Adrenal gland (tissue), 5 donors: ENCODE measurements around the gene TMEM271.

Experiments used
- POLR2A ChIP-seq, 2 donors: fragments of 450-650 bp; IDR thresholded peaks; one replicate each; pipeline ENCODE4 v1.6.1; 2017; ENCODE audit warnings: antibody characterized with exemption in 2 of 2, mild to moderate bottlenecking in 2 of 2, moderate library complexity in 1 of 2
- TF ChIP-seq, protein P1 (sequence below), 6 experiments: fragments of 450-650 bp in 4 of 6; fragments of 200-600 bp in 2 of 6; sonication (generic) in 1 of 6; IDR thresholded peaks; 1 replicate in 5 of 6; 2 replicates in 1 of 6; pipeline versions ENCODE4 v1.5.1 to v1.8.0; 2016 to 2021; ENCODE audit warnings: antibody characterized with exemption in 6 of 6, mild to moderate bottlenecking in 2 of 6, moderate library complexity in 1 of 6
- donor health status: DM: no; HTN: no; CAD: no.

DNA sequence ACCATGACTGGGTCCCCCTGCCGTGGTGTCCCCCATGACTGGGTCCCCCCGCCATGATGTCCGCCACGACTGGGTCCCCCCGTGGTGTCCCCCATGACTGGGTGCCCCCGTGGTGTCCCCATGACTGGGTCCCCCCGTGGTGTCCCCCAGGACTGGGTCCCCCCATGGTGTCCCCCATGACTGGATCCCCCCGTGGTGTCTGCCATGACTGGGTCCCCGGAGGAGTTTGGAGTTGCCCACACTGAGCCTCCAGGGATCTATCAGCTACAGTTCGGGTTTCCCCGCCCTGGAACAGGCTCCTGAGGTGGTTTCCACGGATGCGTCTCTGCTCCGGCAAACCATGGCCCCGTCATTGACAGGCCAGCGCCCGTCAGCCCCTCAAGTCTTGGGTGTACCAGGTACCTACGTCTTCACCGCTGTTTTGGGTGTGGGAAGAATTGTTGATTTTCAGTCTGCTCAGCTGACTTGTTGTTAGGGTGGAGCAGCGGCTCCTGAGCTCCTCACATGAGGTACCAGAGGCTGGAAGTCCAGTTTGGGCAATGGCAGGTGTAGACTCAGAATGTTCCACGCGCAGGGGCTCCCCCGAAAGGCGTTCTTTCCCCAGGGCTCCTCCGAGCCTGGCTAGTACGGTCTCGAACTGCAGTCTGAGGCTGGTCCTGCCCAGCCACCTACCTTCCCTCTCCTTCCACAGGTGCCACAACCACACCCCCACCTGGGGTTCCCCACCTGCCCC, 41.0 kb upstream of the TMEM271 start:
- TF ChIP-seq, protein P1, sequence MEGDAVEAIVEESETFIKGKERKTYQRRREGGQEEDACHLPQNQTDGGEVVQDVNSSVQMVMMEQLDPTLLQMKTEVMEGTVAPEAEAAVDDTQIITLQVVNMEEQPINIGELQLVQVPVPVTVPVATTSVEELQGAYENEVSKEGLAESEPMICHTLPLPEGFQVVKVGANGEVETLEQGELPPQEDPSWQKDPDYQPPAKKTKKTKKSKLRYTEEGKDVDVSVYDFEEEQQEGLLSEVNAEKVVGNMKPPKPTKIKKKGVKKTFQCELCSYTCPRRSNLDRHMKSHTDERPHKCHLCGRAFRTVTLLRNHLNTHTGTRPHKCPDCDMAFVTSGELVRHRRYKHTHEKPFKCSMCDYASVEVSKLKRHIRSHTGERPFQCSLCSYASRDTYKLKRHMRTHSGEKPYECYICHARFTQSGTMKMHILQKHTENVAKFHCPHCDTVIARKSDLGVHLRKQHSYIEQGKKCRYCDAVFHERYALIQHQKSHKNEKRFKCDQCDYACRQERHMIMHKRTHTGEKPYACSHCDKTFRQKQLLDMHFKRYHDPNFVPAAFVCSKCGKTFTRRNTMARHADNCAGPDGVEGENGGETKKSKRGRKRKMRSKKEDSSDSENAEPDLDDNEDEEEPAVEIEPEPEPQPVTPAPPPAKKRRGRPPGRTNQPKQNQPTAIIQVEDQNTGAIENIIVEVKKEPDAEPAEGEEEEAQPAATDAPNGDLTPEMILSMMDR (IDR thresholded peaks at IDR 0.05), result no peak
- TF ChIP-seq POLR2A (IDR thresholded peaks at IDR 0.05), result no peak
